GM12891 (cell line): Measurements from ENCODE around the gene UBTD2.

Source experiments
- PAX5 ChIP-seq: IDR thresholded peaks from 2 replicates; pipeline ENCODE4 v1.6.1; 2011; ENCODE audit warnings: low read length, moderate library complexity, mild to moderate bottlenecking; ENCODE audit not compliant: insufficient read depth, severe bottlenecking
- POLR2A ChIP-seq: IDR thresholded peaks from 2 replicates; pipeline ENCODE4 v1.6.1; 2011; ENCODE audit warnings: low read depth, low read length, control low read depth
- POLR2AphosphoS5 ChIP-seq: IDR thresholded peaks from 2 replicates; pipeline ENCODE4 v1.6.1; 2011; ENCODE audit warnings: low read depth, low read length, control low read depth
- POU2F2 ChIP-seq: IDR thresholded peaks from 2 replicates; pipeline ENCODE4 v1.6.1; 2011; ENCODE audit warnings: low read depth, mild to moderate bottlenecking, control low read depth, low read length, moderate library complexity
- SPI1 ChIP-seq: IDR thresholded peaks from 2 replicates; pipeline ENCODE4 v1.6.1; 2011; ENCODE audit warnings: low read depth, low read length, control low read depth

GRCh38 chr5:172305380-172305779 is 21.8 kb upstream of the UBTD2 start:
- TF ChIP-seq POLR2A (no peak), POLR2AphosphoS5 (no peak), PAX5 (no peak), SPI1 (no peak), POU2F2 (no peak)
